Measurements from ENCODE around the gene OR51B5.
"Not testable (repeated sequence)": the region's sequence is repeated elsewhere in the genome, so short reads cannot be mapped to it uniquely, and the experiment has no call there.

Gene OR51B5

GRCh38 chr11:5324197-5324596 is 19.1 kb downstream of the OR51B5 start, which contains the start of gene OR51B2:
TSS of gene OR51B2 (minus strand) at chr11:5324297. CDS start at chr11:5324297, 0 bp downstream.
- DNase-seq: no peak

GRCh38 chr11:5317292-5317691 is 26.0 kb downstream of the OR51B5 start:
- DNase-seq: no peak

- not testable (repeated sequence) for DNase-seq
Observed at GRCh38 chr11:5313326-5314023, 29.8 kb downstream of the OR51B5 start.

- no peak for DNase-seq
Observed at GRCh38 chr11:5310423-5310822, 32.9 kb downstream of the OR51B5 start.

GRCh38 chr11:5307256-5308019 is 35.9 kb downstream of the OR51B5 start:
- no peak for DNase-seq

- no peak for DNase-seq
Observed at GRCh38 chr11:5304046-5304445, 39.3 kb downstream of the OR51B5 start.

- DNase-seq: no peak
Observed at GRCh38 chr11:5303626-5304025, 39.7 kb downstream of the OR51B5 start.

GRCh38 chr11:5301846-5302245 is 41.5 kb downstream of the OR51B5 start, which contains the start of gene OR51B4:
TSS of gene OR51B4 (minus strand) at chr11:5301946. CDS start at chr11:5301946, 0 bp downstream.
- no peak for DNase-seq

GRCh38 chr11:5300251-5300650 is 43.1 kb downstream of the OR51B5 start:
- no peak for DNase-seq

GRCh38 chr11:5298451-5298850 is 44.9 kb downstream of the OR51B5 start:
- no peak for DNase-seq

GRCh38 chr11:5297721-5298323 is 45.5 kb downstream of the OR51B5 start:
- DNase-seq: no peak

GRCh38 chr11:5294342-5294995 is 48.9 kb downstream of the OR51B5 start:
- DNase-seq: not testable (repeated sequence)

- no peak for DNase-seq
Observed at GRCh38 chr11:5293028-5293427, 50.3 kb downstream of the OR51B5 start.
